LNCaP clone FGC (cell line): ENCODE measurements around the gene ALDH1L2.
A peak's percentile ranks its signal among the peaks of the same experiment; 100 is the strongest.

Experiments used
- DNase-seq: peaks from one replicate; pipeline ENCODE4 v3.0.0-alpha.2; 2011; ENCODE audit warnings: low read depth
- H3K4me3 ChIP-seq: 2 replicates; pipeline ENCODE4 v1.5.1; 2011; ENCODE audit warnings: mild to moderate bottlenecking, low read depth, low read length, control low read depth
- TF ChIP-seq, protein P1 (sequence below): IDR thresholded peaks from 2 replicates; pipeline ENCODE4 v1.5.1; 2012; ENCODE audit warnings: mild to moderate bottlenecking; ENCODE audit not compliant: control insufficient read depth, insufficient read depth; ENCODE audit errors: extremely low read depth

The ALDH1L2 gene

DNA sequence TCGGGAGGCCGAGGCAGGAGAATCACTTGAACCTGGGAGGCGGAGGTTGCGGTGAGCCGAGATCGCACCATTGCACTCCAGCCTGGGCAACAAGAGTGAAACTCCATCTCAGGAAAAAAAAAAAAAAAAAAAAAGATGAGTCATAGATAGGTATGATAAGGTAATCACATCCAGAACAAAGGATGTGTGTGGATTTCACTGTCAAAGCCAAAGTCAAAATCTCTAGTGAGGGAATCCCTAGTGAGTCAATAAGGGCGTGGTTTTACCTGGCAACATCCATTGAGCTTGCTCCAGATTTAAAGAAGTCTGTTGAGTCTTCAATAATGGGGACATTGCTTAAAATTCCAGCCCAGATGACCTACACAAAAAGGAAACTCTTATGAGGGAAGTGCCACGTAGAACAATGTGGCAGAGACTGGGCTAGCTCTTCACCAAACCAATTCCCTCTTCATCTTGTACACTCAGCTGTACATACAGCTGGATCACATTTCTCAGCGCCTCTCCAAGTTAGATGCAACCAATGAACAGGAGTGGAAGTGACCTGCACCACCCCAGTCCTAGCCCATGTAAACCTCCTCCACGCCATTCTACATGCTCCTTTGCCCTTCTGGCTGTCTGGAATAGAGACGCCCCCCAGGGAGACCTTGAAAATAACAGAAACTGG, 23.4 kb downstream of the ALDH1L2 start:
- no peak for DNase-seq
- TF ChIP-seq, protein P1, sequence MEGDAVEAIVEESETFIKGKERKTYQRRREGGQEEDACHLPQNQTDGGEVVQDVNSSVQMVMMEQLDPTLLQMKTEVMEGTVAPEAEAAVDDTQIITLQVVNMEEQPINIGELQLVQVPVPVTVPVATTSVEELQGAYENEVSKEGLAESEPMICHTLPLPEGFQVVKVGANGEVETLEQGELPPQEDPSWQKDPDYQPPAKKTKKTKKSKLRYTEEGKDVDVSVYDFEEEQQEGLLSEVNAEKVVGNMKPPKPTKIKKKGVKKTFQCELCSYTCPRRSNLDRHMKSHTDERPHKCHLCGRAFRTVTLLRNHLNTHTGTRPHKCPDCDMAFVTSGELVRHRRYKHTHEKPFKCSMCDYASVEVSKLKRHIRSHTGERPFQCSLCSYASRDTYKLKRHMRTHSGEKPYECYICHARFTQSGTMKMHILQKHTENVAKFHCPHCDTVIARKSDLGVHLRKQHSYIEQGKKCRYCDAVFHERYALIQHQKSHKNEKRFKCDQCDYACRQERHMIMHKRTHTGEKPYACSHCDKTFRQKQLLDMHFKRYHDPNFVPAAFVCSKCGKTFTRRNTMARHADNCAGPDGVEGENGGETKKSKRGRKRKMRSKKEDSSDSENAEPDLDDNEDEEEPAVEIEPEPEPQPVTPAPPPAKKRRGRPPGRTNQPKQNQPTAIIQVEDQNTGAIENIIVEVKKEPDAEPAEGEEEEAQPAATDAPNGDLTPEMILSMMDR = no peak
- H3K4me3 ChIP-seq = no peak overlapping the region

DNA sequence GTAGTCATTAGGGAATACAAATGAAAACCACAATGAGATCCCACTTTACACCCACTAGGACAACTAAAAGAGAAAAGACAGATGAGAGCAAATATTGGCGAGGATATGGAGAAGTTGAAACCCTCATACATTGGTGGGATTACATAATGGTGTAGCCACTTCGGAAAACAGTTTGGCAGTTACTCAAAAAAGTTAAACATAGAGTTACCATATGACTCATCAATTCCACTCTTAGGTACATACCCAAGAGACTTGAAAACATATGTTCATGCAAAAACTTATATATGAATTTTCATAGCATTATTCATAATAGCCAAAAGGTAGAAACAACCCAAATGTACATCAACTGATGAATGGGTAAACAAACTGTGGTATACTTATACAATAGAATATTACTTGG, 27.1 kb downstream of the ALDH1L2 start:
- TF ChIP-seq, protein P1 = no peak
- DNase-seq = no peak
- no peak overlapping the region for H3K4me3 ChIP-seq

DNA sequence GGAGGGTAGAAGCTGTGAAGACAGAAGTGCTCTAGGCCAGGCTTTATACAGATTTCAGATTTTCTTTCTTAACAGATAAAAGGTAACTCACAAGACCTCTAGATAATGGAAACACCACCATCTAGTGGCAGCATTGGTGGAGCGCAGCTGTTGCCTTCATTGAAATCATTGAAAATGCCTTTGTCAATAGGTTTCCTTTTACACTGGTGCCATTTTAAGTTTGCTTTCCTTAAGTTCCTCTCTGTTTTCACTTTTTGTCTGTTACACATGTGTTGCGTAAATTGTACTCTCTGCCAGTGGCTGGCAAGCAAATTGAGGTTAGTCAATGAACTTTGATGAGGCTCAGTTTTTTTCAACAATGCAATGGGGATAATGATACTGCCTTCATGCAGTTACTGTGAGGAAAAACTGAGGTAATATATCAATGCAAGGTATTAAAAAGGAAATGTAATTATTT, 31.1 kb downstream of the ALDH1L2 start:
- no peak overlapping the region for H3K4me3 ChIP-seq
- DNase-seq = peak; percentile 58
- TF ChIP-seq, protein P1 = peak; percentile 97

DNA sequence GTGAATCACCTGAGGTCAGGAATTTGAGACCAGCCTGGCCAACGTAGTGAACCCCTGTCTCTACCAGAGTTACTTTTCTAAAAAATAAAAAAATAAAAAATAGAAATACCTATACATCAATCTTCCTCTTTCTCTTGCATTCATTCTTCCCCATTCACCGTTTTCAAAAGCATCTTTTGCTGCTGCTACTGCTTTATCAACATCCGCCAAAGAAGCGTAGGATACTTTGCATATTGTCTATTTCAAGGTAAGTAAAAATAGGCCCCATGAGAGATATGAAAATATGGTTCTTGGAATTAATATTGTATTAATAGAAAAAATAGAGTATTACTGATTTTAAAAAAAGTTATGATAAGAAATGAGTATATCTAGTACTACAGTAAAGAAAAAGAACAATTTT, 32.3 kb downstream of the ALDH1L2 start:
- TF ChIP-seq, protein P1 = no peak

DNA sequence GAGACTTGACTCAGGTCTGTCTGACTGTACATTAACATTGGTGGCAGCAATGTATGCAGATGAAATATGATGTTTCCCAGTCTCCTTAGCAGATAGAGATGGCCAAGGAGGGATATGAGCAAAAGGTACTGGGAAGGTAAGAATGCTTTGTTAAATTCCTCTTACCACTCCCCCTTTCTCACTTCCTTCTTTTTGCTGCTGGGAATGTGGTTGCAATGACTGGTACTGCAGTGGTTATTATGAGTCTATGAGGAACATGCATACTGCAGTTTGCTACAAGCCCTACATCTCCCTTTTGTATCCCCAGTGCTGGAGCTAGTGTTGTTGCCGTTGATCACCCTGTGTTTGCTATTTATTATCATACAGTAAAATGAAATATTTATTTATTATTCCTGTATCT, 35.9 kb downstream of the ALDH1L2 start:
- no peak overlapping the region for H3K4me3 ChIP-seq
- no peak for DNase-seq
- TF ChIP-seq, protein P1 = no peak

More for the DNA sequence above, 32.3 kb downstream of the ALDH1L2 start:
- H3K4me3 ChIP-seq = no peak overlapping the region
- DNase-seq = no peak

DNA sequence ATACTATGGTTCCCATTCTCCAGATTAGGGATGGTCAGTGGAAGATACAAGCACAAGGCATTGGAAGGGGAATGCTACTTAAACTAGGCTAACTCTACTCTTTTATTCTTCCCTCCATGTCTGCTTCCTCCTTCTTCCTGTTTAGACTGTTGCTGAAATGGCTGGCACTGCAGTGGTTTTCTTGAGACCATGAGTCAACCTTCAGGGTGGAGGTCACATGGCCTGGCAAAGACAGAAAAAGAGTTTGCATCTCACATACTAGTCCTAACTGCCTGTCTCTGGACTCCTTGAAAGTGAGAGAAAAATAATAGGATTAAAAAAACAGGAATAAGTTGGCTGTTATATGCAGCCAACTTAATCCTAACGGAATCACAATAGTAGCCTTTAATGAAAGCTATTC, 37.0 kb downstream of the ALDH1L2 start:
- H3K4me3 ChIP-seq = no peak overlapping the region
- TF ChIP-seq, protein P1 = no peak
- DNase-seq = no peak

DNA sequence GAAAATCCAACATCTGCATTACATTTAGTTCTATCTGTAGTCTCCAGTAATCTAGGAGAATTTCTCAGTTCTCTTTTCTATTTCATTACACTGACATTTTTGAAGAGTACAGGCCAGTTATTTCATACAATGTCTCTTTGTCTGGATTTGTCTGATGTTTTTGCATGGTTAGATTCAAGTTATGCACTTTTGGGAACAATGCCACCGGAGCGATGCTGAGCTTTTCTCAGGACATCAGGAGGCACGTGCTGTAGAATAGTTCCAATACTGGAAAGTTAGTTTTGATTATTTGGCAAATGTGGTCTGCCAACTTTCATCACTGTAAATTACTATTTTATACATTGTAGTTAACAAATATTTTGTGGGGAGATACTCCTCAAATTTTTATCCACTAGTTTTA, 43.1 kb downstream of the ALDH1L2 start:
- TF ChIP-seq, protein P1 = no peak
- no peak for DNase-seq
- H3K4me3 ChIP-seq = no peak overlapping the region
